ENCODE measurements around the gene ZNF35.
A peak's percentile ranks its signal among the peaks of the same experiment; 100 is the strongest.
"Not testable (repeated sequence)": the region's sequence is repeated elsewhere in the genome, so short reads cannot be mapped to it uniquely, and the experiment has no call there.

Gene ZNF35

DNA sequence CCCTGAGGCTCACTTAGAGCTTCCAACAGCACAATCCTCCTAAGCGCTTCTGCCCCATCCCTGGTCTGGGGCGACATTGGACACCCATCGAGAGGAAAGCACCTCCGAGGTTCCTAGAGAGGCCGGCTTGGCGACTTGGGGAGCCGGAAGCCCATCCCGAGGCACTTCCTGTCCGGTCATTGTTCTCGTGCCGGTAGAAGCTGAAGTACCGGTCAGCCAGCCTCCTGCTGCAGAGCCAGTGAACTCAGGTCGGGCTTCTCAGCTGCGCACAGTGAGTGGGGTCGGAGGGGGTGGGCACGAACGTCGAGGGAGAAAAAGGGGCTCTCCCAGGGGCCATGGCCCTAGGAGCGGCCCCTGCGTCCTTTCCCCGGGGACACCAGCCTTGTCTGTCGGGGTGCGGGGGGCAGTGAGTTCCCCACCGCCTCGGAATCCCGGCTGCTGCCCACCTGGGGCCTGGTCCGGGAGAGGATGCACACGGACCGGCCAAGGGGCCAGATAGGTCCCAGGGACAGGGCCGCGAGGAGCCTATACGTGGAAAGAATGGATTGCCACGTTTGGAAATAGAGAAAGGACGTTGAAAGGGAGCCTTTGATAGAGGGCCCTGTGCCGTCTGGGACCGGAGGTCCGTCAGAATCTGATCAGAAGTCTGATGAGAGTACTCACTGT lies at the start of gene ZNF35:
TSS of gene ZNF35 (plus strand) at position 169 of the 666 bp plus-strand sequence. CDS start 2,336 bp downstream, outside the sequence.
- peak; percentile 66 for DNase-seq

DNA sequence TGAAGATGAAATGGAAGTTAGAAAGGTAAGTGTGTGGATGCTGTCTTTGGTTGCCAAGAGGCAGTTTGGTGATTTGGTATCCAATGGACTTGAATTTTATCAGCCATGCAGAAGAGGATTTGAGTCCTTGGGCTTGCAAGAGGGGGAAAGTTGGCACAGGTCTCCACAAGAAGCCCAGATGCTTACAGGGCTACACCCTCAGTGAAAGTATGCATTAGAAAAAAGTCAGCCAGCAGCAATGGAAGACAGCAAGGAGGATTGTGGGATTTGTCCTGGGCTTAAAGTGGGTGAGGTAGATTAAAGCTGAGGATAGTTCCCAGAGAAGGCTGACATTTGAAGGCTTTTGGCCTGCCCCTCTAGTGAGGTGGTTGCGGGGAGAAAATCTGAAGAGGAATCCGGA lies 46.8 kb upstream of the ZNF35 start:
- no peak for DNase-seq

DNA sequence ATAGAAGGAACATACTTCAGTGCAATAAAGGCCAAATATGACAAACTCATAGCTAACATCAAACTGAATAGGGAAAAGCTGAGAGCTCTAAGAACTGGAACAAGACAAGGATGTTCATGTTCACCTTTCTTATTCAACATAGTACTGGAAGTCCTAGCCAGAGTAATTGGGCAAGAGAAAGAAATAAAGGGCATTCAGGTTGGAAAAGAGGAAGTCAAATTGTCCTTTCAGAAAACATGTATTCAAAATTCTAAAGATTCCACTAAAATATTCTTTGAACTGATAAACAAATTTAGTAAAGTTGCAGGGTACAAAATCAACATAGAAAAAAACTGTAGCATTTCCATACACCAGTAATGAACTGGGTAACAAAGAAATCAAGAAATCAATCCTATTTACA lies 35.9 kb upstream of the ZNF35 start:
- no peak for DNase-seq

DNA sequence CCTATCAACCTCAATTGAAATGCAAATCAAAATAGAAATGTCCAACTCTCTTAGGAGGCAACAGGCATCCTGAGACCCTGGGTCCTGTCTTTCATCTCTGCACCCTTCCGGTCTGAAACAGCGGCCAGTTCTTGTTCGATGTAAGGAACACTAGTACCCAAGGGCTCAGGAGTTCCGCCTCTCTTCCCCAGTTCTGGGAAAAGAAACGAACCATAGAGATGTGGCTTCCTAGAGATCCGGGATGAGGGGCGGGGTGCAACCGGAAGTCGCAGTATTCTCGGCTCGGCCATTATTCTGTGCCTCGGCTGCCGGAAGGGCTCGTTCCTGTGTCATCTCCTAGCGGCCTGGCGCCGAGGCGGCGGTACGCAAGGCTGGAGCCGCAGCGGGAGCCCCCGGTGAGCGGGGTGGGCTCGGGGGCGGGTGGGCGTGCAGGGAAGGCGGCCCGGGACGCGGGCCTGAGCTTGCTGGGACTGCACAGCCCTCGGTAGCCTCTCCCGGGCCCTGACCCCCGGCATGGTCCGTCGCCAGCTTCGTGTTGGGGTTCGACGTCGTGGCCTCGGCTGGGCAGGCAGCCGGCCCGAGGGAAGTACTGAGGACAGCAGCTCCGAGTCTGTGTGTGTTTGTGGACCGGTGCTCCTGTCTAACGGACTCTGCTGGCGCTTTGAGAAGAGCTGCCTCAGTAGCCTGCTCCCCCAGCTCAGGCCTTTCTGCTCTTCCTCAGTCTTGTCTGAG lies 23.6 kb upstream of the ZNF35 start, which contains the start of gene ZNF197:
TSS of gene ZNF197 (plus strand) at position 288 of the 732 bp plus-strand sequence. CDS start 4,119 bp downstream, outside the sequence.
- DNase-seq, result peak; percentile 80

DNA sequence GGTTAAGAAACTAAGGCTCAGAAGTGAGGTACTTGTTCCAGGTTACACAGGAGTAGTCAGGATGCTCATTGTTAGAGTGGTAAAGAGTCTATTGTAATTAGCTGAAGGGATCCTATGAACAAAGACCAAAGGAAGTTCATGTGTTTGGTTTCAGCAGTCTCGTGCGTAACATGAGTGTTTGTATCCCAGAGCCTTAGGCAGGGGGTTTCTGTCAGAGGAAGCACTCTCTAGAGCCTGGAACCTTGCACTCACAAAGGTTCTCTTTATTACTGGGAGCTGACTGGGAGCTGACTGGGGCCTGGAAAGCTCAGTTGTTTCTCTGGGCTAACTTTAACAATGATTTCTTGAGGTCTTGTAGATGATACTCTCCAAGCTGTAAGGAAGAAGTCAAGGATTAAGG lies 19.8 kb upstream of the ZNF35 start:
- DNase-seq, result no peak

DNA sequence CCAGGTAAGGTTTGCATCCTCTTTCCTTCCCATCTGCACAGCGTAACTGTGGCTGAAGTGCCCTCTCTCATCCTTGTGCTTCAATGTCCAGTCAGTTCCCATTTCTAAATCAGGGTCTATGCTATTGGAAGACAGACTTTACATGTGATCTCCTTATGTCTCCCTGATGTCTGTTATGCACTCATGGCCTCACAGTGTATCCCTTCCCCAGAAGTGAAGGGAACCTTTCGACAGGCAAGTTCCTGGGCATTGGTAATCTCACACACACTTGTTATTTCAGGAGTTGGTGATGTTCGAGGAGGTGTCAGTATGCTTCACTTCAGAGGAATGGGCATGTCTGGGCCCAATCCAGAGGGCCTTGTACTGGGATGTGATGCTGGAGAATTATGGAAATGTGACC lies 16.3 kb upstream of the ZNF35 start:
- DNase-seq, result no peak

DNA sequence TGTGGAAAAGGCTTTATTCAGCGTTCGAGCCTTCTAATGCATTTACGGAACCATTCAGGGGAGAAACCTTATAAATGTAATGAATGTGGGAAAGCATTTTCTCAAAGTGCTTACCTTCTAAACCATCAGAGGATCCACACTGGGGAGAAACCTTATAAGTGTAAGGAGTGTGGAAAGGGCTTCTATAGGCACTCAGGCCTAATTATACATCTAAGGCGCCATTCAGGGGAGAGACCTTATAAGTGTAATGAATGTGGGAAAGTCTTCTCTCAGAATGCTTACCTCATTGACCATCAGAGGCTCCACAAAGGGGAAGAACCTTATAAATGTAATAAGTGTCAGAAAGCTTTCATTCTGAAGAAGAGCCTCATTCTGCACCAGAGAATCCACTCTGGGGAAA lies 6.2 kb upstream of the ZNF35 start:
- DNase-seq, result no peak

DNA sequence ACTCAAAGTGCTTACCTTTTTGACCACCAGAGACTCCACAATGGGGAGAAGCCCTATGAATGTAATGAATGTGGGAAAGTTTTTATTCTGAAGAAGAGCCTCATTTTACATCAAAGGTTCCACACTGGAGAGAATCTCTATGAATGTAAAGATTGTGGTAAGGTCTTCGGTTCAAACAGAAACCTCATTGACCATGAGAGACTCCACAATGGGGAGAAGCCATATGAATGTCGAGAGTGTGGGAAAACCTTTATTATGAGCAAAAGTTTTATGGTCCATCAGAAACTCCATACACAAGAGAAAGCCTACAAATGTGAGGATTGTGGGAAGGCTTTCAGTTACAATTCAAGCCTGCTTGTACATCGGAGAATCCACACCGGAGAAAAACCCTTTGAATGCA lies 5.5 kb upstream of the ZNF35 start:
- no peak for DNase-seq

DNA sequence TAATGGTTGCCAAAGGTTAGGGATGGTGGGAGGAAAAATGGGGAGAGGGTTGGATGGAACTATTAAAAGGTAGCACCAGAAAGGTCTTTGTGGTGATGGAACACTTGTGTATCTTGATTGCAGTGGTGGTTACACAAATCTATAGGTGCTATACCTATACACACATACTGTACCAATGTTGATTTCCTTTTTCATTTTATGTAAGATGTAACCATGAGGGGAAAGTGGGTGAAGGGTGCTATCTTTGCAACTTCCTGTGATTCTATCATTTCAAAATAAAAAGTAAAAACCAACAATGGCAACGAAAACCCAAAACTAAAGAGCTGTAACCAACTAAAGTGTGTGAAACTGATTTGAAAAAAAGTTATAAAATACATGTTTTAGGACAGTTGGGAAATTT lies 761 bp upstream of the ZNF35 start:
- DNase-seq, result no peak

DNA sequence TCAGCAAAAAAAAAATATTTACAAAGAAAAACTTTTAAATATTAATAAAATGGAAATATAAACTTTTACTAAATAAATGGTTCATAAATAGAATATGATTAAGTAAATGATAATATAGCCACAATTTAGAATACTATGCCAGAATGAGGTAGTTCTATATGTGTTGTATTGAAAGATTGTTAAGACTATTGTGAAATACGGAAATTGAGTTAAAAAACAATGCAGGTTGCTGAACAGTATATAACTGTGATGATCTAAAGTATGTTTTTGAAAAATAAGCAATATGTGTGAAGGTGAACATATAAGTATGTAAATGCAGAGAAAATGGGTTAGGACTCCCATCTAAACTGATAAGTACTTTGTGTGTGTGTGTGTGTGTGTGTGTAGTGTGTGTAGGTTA lies 1.2 kb downstream of the ZNF35 start:
- DNase-seq, result no peak

DNA sequence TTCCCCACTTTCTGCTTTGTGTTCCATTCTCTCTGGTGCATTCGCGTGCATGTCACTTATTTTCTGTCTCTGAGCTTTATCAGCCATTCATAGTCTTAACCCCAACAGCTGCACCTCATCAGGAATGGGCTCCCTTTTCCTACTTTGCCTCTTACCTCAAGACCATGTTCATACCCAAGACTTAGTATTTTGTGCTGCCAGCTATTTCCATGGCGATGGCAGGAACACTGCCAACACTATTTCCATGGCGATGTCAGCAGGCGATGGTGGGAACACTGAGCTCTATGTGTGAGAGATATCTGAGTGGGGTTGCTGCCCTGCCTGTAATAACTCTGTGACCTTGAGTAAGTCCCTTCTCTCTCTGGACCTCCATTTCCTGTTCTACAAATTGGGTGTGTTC lies 5.5 kb downstream of the ZNF35 start:
- DNase-seq, result no peak

DNA sequence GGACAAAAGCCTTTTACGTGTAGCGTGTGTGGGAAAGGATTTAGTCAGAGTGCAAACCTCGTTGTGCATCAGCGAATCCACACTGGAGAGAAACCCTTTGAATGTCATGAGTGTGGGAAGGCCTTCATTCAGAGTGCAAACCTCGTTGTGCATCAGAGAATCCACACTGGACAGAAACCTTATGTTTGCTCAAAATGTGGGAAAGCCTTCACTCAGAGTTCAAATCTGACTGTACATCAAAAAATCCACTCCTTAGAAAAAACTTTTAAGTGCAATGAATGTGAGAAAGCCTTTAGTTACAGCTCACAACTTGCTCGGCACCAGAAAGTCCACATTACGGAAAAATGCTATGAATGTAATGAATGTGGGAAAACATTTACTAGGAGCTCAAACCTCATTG lies 10.5 kb downstream of the ZNF35 start:
- no peak for DNase-seq

DNA sequence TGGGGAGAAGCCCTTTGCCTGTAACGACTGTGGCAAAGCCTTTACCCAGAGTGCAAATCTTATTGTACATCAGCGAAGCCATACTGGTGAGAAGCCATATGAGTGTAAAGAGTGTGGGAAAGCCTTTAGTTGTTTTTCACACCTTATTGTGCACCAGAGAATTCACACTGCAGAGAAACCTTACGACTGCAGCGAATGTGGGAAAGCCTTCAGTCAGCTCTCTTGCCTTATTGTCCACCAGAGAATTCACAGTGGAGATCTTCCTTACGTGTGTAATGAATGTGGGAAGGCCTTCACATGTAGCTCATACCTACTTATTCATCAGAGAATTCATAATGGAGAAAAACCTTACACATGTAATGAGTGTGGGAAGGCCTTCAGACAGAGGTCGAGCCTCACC lies 10.9 kb downstream of the ZNF35 start:
- no peak for DNase-seq

DNA sequence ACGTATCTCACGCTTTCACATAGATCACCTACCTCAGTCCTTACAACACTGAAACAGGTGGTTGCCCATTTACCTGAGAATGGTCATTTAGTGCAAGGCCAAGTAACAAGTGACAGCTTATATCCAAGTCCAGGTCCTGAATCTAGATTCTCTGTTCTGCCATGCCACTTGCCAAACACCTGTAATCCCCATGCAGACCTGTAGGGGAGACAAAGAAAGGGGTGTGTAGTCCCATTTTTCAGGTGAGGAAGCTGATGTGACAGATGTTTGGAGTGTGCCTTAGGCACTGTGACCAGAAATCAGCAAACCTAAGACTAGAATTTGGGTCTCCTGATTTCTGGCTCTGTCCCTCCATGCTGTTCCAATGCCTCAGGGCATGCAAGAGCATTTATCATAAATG lies 12.7 kb downstream of the ZNF35 start:
- no peak for DNase-seq

DNA sequence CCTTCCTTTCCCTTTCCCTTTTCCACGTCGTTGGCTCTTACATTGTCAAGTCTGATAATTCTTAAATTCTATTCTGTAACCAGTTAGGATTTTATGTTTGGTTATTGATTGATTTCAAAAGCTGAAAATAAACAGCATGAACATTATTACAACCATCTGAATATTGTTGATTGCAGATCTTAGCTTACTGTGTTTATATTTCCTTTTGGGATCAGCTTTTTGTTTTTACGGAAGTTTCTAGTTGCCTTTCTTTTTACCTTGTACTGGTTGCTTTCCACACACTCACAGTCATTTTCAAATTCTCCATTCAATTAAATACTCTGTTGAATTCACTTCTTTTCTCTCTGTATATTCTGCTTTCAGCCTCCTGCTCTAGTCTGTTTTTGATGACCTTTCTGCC lies 16.6 kb downstream of the ZNF35 start:
- no peak for DNase-seq

DNA sequence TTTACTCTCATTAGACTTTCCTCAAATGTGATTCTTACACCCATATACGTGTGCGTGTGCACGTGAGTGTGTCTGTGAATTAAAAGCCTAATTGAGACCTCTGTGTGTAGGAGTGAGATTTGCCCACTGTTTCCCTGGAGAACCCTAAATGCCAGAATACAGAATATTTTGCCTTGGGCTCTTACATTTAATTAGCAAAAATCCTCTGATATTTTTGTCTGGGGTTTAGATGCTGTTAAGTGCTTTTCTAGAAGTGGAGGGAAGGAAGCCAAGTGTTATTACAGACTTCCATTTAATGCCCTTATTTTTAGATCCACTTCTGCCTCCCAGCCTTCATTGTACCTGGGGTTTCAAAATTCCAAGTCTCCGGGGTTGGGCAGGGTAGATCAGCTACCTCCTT lies 17.8 kb downstream of the ZNF35 start:
- no peak for DNase-seq

DNA sequence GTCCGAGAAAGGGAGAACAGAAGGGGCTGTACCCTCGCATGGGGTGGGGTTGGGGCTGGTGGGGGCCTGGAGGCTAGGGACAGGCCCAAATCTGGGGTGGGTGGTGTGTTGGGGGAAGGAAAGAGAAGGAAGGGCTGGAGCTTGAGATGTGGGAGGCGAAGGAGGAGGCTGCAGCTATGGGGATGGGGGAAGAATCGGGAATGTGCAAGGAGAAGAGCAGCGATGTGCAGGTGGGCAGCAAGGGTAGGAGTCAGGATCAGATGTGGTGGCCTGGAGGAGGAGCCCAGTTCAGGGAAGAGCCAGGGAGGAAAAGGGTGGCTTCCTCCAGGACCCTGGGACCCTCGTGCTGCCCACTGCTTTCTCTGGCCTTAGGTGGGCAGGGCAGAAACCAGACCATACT lies 21.2 kb downstream of the ZNF35 start:
- no peak for DNase-seq

DNA sequence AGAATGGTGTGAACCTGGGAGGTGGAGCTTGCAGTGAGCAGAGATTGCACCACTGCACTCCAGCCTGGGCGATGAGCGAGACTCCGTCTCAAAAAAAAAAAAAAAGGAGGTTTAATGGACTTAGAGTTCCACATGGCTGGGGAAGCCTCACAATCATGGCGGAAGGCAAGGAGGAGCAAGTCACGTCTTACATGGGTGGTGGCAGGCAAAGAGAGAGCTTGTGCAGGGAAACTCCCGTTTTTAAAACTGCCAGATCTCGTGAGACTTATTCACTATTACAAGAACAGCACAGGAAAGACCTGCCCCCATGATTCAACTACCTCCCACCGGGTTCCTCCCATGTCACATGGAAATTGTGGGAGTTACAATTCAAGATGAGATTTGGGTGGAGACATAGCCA lies 24.9 kb downstream of the ZNF35 start:
- not testable (repeated sequence) for DNase-seq

DNA sequence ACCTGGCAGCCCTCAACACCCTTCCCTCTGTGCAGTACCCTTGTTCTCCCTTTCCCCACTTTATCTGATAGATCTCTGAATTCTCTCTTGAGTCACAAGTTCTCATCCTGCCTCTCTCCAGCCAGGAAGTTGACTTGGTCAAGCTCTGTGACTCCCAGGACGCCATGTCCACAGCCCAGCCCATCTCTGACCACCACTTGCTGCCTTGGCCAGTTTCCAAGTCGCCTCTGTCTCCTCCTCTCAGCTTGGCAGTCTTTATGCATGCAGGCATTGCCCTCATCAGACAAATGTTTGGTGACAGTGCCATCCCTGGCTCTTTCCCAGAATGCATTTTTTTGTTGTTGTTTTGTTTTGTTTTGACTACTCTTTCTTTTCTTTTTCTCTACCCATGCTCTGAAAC lies 25.7 kb downstream of the ZNF35 start:
- no peak for DNase-seq

DNA sequence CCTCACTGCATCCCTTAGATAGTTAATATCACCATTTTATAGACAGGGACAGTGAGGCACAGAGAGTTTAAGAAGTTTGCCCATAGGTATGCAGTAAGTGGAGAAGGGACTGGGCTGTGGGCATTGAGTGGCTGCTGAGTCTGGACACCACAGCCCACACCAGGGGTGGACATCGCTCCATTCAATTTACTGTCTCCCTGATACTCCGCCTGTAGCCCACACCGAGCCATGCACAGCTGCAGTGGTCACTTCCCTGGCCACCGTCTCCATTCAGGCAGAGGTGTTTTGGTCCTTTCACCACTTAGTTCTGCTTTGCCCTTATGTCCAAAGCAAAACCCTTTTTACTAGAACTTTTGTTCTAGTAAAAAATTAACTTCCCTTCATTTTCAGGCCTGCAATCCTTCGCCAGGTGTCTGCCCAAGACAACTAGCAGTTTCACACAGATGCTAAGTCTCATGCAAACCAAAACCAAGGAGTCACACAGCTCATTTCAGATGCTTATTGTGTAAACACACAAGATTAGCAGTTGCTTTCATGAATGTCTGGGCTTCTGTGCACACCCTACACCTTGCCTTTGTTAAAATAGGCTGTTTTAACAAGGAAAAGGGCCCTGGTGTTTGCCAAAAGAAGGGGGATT lies 30.1 kb downstream of the ZNF35 start:
- no peak for DNase-seq

DNA sequence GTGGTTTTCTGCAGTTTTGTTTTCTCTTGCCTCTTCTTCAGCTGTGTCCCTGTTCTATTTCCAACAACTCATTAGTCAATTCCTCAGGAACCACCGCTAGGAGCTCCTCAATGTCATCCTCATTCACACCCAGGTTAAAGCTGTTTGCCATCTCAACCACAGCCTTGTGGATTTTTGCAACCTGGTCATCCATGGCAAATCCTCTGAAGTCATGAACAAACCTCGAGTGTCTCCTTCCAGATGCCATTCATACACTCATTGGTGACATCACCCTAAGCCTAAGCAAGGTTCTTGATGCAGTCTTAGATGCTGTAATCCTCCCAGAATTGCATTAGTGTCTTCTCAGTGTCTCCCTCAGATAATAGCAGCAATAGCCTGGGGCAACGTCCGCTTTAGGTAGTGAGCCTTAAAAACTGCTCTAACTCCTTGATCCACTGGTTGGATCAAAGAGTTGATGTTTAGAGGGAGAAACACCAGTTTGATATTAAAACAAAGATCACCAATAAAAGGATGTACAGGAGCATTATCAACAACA lies 32.5 kb downstream of the ZNF35 start:
- DNase-seq, result no peak

DNA sequence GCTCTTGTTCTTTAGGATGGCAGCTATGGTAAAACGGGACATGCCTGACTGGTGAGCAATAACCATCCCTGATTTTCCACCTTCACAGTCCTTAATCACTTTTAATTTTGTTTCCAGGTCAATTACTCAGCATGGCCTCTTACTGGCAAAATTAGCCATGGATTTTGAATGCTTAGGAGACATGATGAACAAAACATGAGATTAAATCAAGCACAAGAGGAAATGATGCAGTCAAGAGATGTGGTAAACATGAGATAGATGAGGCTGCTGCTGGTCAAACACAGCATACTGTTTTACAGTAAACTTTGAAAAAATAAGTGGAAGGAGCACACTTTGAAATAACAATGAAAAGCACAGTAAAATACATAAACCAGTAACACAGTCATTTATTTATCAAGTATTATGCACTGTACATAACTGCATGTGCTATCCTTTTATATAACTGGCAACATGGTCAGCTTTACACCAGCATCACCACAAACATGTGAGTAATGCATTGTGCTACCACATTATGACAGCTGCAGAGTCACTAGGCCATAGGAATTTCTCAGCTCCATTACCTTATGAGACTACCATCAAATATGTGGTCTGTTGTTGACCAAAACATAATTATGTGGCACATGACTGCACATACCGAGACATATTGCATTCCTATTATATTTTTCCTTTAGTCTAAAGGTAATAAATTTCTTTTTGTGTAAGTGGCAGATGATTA lies 33.8 kb downstream of the ZNF35 start:
- DNase-seq, result no peak

DNA sequence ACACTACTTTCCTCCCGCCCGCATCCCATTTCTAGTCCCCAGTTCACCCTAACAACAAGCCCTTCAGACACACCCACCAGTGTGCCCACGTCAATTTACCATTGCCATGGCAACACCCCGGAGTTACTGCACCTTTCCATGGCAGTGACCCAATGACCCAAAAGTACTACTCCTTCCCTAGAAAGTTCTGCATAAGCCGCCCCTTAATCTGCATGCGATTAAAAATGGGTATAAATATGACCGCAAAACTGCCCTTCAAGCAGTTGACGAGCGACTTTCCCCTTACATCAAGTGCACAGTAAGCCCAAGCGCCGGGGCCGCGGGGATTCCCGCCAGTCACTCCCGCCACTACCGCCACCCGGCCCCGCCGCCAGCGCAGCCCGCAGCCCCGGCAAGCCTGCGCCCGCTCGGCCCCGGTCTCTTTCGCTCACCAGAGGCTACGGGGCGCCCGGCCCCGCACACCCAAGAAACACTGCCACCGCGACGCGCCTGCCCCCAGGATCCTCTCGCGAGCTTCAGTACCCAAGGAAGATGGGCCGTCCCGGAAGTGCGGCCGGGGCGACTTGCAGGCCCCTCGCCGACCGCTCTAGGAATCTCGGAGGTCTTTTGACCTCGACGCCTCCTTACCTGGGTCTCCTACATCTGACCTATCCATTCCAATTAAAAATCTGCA lies 36.7 kb downstream of the ZNF35 start:
- DNase-seq, result peak; percentile 71
